Daoy (cell line): Measurements from ENCODE around the gene MCOLN3. TPM values are rescaled to one million over a fixed set of nuclear protein-coding genes. Genes with fewer than 3 reads are reported as not detected.
"Not testable (repeated sequence)": the region's sequence is repeated elsewhere in the genome, so short reads cannot be mapped to it uniquely, and the experiment has no call there.

Source experiments
- DNase-seq: peaks from one replicate; pipeline ENCODE4 v3.0.0-alpha.2; 2015; ENCODE audit warnings: low read depth
- total RNA-seq: library from RNA; depleted of rRNA; stranded (reverse); fragments of >200 nt; shearing (Covaris generic); gene quantifications from 2 replicates; pipeline ENCODE4 v1.2.3, GENCODE V29; 2014

MCOLN3 gene
- total RNA-seq, 1 experiment from 2014 or later: 2.1 TPM

GRCh38 chr1:85049735-85050166, 1.5 kb upstream of the MCOLN3 start:
- no peak for DNase-seq

DNA sequence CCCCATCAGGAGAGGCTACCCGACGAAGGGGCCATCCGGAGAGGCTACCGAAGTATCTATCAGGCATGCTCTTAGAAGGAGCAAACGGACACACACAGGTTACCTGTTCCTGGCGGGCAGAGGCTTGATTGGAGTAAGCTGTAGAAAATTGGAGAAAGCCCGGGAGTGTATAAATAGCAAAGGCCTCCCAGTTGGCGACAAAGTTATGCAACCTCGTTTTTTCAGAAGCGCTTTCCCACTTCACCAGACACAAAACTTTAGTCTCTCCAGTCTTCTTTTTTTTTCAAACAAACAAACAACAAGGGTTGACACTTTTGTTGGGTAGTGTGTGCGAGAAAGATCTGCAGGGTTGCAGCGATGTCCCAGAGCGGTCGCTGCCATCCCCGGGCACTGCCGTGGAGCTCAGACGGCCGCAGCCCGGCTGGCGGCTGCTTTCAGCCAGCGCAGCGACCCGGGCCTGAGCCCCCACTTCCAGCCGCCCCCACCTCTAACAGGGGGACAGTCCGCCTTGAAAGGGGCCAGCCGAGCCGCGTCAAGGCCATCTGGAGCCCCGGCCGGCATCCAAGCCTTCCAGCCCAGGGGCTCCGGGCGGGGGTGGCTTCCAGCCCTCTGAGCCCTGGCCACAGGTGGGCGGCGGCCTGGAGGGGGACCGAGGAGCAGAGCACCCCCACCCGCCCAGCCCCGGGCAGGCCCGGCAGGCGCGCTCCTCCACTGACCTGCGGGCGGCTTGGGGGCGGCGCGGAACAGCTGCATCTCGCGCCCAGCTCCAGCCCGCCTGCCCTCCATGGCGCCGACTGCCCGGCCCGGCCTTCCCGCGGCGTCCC, 616 bp downstream of the MCOLN3 start:
- DNase-seq: peak; percentile 64

DNA sequence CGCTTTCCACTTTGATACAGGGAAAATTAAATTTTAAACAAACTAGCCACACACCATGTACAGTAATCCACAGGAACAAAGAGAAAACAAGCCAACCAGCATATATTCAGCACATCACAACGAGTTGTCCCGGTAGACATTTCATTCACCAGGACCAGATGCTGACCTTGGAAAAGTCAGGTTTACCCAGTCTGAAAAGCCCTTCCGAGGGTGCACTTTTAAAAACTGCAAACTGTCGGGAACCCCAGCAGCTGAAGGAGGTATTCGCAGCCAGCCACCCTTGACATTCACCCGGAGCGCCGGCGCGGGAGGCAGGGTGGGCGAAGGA, 1.2 kb downstream of the MCOLN3 start:
- DNase-seq: no peak

DNA sequence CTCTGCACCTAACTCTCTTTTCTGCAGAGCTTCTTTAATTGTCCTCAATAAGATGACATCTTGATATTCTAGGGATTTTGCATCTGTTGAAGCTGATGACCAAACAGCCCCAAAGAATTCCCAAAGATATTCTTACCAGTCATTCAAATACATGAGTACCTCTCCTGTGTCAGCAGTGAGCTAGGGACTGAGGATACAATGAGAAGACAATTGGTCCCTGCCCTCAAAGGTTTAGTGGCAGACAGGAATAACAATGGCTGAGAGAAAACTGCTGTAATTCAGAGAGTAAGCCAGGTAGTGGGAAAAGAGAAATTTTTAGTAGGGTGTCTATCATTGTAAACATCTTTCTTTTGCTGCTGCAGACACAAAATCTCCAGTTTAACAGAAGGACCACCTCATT, 5.9 kb downstream of the MCOLN3 start:
- no peak for DNase-seq

DNA sequence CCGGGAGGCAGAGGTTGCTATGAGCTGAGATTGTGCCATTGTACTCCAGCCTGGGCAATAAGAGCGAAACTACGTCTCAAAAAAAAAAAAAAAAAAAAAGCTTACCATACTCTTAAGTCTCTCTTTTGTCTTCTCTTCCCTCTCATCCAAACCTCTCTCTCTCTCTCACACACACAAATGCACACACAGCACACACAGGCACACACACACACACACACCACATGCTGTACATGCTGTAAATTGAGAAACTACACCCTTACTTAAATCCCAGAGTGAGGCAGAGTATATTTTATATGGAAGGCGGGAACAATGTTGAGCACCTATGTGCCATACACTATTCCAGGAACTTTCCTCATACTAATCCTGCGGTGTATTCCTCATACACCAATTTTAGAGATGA, 6.5 kb downstream of the MCOLN3 start:
- DNase-seq: no peak

- no peak for DNase-seq
Observed at GRCh38 chr1:85033221-85033620, 15.1 kb downstream of the MCOLN3 start.

DNA sequence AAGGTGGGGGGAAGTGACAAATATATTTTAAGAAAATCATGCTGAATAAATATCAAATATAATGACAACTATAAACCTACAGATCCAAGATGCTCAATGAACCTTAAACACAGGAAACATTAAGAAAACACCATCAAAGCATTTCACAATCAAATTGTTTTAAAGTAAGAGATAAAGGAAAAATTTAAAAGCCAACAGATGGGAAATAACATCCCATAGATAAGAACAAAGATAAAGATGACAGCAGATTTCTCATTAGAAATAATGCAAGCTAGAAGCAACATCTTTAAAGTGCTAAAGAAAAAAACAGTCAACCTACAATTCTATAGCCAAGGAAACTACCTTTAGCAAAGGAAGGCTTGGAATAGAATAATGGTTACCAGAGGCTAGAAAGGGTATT, 17.8 kb downstream of the MCOLN3 start:
- no peak for DNase-seq

- DNase-seq: no peak
Observed at GRCh38 chr1:85028151-85028550, 20.1 kb downstream of the MCOLN3 start.

DNA sequence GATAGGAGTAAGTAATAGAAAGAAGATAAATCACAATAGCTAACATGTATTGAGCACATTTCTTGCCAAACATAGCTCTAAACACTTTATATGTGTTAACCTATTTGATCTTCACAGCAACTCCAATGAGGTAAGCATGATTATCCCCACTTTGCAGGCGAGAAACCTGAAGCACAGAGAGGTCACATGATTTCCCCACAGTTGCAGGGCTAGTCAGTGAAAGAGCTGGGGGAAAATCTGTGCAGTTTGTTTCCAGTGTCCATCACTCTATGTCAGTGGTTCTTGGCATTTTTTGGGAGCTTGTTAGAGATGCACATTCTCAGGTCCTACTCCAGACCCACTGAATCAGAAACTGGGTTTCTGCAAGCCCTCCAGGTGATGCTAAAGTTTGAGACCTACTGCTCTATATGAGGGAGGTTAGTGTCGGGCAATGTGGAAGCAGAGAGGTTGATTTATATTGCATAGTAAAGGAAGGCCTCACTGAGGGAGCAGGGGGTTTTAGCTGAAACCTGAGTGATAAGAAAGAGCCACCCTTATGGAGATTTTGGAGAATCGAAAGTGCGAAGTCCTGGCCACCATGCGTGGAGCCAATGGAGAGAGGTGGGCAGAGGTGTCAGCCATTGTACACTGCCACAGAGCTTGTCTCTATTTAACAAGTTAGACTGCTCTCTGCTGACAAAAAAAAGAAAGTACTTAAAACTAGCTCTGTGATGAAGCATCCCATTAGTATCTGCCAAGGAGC, 20.9 kb downstream of the MCOLN3 start:
- DNase-seq: no peak

DNA sequence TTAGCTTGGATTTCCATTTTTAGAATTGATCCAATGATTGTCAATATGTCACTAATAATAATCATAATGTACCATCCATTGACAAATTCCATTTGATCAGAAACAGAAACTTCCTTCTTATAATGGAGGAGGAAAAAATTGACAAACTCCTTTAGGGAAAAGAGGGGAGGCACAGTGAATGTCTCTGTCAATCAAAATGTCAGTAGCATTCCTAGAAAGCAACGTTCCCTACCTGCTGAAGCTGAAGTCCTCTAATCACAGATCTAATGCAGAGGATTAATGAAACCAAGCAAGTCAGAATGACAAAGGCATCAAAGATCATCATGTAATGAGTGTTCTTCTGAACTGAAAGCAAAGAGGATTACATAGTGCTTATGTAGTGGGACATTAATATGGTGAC, 22.4 kb downstream of the MCOLN3 start:
- DNase-seq: no peak

DNA sequence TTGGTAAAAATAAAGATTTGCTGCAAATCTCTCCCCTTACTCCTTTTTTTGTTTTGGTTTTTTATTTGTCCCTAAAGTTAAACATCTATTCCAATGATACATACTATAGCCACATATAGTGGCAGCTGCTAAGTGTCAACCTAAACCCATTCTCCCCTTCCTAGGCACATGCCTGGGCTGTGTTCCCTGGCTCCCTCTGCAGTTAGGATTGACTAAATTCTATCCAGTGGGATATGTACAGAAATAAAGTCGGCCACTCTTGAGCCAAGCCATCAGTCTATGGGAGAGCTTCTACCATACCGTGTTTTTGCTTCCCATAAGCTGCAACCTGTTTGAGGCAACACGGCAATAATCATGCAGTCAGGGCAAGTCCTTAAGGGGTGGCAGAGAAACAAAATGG, 23.6 kb downstream of the MCOLN3 start:
- DNase-seq: no peak

- DNase-seq: no peak
Observed at GRCh38 chr1:85022700-85023099, 25.6 kb downstream of the MCOLN3 start.

DNA sequence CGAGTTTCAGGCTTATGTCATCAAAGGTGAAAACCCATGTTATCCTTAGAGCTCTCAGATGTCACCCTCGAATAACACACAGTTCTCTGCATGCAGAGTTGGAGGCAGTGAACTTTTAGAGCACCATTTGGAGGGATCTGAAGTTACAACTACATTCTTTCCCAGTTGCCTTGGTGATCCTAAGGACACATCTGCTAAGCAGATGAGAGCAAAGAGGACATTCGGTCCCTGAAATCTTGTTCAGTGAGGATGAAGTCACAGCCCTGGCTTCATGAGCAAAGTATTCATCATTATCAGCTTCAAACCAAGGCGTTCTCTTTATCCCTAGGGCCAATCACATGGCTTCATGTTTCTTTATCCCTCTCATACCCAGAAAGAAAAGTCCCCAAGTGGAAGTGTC, 28.3 kb downstream of the MCOLN3 start:
- no peak for DNase-seq

- DNase-seq: no peak
Observed at GRCh38 chr1:85015826-85016225, 32.5 kb downstream of the MCOLN3 start.

GRCh38 chr1:85005641-85006040, 42.7 kb downstream of the MCOLN3 start:
- not testable (repeated sequence) for DNase-seq

- no peak for DNase-seq
Observed at GRCh38 chr1:85001742-85002141, 46.6 kb downstream of the MCOLN3 start.

DNA sequence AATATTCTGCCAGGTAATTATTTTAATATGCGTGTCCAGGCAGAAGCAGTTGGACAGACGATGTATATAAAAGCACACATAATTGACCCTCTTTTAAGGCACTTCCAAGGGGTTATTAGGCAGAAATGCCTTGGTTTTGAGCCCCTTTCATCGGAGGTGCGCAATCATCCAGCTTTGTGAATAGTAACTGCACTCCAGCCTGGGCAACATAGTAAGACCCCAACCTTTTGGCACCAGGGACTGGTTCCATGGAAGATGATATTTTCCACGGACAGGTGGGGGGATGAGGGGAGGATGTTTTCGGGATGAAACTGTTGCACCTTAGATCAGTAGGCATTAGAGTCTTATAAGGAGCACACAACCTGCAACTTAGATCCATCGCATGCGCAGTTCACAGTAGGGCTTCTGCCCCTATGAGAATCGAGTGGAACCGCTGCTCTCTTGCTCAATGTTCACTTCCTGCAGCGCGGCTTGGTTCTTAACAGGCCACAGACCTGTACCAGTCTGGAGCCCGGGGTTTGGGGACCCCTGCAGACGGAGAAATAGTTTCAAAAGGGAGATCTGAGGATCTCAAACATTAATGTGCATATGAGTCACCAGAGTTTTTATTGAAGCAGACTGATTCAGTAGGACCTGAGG, 49.5 kb downstream of the MCOLN3 start:
- DNase-seq: peak; percentile 34

GRCh38 chr1:84997667-84998600, 50.4 kb downstream of the MCOLN3 start:
- peak; percentile 49 for DNase-seq

DNA sequence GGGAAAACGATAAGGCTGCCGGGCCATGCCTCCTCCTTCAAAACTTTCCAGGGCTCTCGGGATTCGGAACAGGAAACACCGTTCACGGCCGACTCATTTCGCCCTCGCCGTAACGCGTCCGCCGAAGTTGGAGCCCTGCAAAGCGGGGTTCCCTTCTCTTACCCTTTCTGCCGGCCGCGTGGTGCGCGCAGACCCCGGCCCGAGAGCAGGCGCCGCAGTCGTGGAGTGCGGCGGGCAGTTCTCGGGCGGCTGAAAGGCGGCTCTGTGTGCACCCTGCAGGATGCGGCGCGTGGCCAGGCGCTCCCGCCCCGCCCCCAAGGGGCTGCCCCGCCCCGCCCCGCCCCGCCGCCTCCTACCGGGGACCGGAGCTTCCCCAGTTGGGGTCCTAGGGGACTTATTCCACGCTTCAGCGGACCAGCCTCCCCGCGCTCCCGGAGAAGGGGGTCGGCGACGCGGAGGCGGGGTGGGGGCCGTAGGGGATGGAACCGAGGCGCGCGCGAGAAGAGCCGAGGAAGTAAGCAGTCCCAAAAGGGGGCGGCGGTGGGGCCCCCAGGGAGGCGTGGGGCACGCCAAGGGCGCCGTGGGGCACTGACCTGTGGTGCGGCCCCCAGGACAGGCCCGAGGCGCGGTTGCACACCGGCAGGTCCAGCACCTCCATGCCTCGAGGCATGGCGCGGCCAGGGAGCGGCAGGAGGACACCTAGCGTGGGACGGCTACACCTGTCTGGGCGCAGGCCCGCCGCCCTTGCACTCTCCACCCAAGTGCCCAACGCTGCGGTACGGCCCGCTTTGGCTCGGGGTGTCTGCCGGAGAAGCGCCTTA, 51.2 kb downstream of the MCOLN3 start, which contains the start of gene MCOLN2:
MCOLN2 (minus strand) TSS at position 268 of the 821 bp plus-strand sequence; CDS start at position 27, 241 bp downstream.
- DNase-seq: peak; percentile 76

- DNase-seq: no peak
Observed at GRCh38 chr1:84995484-84996334, 52.6 kb downstream of the MCOLN3 start.
